B cell (primary cell): ENCODE results near the gene ITGA3. TPM values are rescaled to one million over a fixed set of nuclear protein-coding genes. Genes with fewer than 3 reads are reported as not detected.

ENCODE experiments used
- ATAC-seq: fragments of 200-7000 bp; cut with Tn5 transposase; one replicate; pipeline ENCODE4 v1.10.0; 2021; ENCODE audit warnings: low read depth, mild to moderate bottlenecking, moderate number of reproducible peaks, moderate library complexity
- CTCF ChIA-PET: fragments of 350-600 bp; sonication (Branson Sonifier 250); formaldehyde crosslinking; loops from one replicate; lab custom pipeline; 2021; ENCODE audit warnings: antibody characterized with exemption, inconsistent platforms; lab: Charles Lee
- POLR2A ChIA-PET: fragments of 350-600 bp; sonication (Branson Sonifier 250); formaldehyde crosslinking; loops from one replicate; lab custom pipeline; 2021; ENCODE audit warnings: antibody characterized with exemption; lab: Charles Lee
- DNase-seq: peaks from one replicate; pipeline ENCODE4 v3.0.0; 2013
- H2AFZ ChIP-seq: 2 replicates; pipeline ENCODE4 v1.6.1; 2012; ENCODE audit warnings: mild to moderate bottlenecking, low read depth, low read length; ENCODE audit not compliant: insufficient read depth, poor library complexity, severe bottlenecking
- H3K27ac ChIP-seq, 2 donors: 1 replicate in 1 of 2; 2 replicates in 1 of 2; pipeline ENCODE4 v1.5.1; 2012 to 2013; ENCODE audit warnings: low read length in 2 of 2, mild to moderate bottlenecking in 2 of 2, moderate library complexity in 1 of 2
- H3K27me3 ChIP-seq, 4 experiments: fragments of 200-600 bp in 1 of 4; sonication (generic) in 1 of 4; replicated peaks in 1 of 4; 1 replicate in 2 of 4; 2 replicates in 2 of 4; pipeline versions ENCODE4 v1.6.1 to v1.7.0; 2013 to 2016; ENCODE audit warnings: low read length in 3 of 4, mild to moderate bottlenecking in 2 of 4, mixed read lengths in 1 of 4, moderate library complexity in 1 of 4; ENCODE audit not compliant: insufficient read depth in 4 of 4, control insufficient read depth in 3 of 4; ENCODE audit errors: control extremely low read depth in 1 of 4
- H3K36me3 ChIP-seq, 2 experiments: replicated peaks in 1 of 2; 1 replicate in 1 of 2; 2 replicates in 1 of 2; pipeline versions ENCODE4 v1.6.1 to v1.7.1; 2013; ENCODE audit warnings: low read length in 1 of 2; ENCODE audit not compliant: insufficient read depth in 2 of 2, control insufficient read depth in 1 of 2; ENCODE audit errors: control extremely low read depth in 1 of 2, extremely low read depth in 1 of 2
- H3K4me1 ChIP-seq, 2 donors: fragments of 200-600 bp in 1 of 2; sonication (generic) in 1 of 2; 1 replicate in 1 of 2; 2 replicates in 1 of 2; pipeline versions ENCODE4 v1.5.1 to v1.6.1; 2013 to 2017; ENCODE audit warnings: low read length in 2 of 2; ENCODE audit not compliant: control insufficient read depth in 2 of 2, insufficient read depth in 2 of 2
- H3K4me2 ChIP-seq: replicated peaks from 2 replicates; pipeline ENCODE3; 2012; ENCODE audit warnings: mild to moderate bottlenecking, low read depth, low read length; ENCODE audit not compliant: poor library complexity, severe bottlenecking
- H3K4me3 ChIP-seq, 5 experiments: fragments of 200-600 bp in 1 of 5; sonication (generic) in 1 of 5; 1 replicate in 3 of 5; 2 replicates in 2 of 5; pipeline versions ENCODE4 v1.5.1 to v1.7.0; 2011 to 2016; ENCODE audit warnings: low read length in 4 of 5, mild to moderate bottlenecking in 4 of 5, low read depth in 2 of 5, control low read depth in 1 of 5, moderate library complexity in 1 of 5; ENCODE audit not compliant: insufficient read depth in 1 of 5; ENCODE audit errors: control extremely low read depth in 1 of 5, extremely low read depth in 1 of 5
- H3K79me2 ChIP-seq: fragments of 200-600 bp; sonication (generic); one replicate; pipeline ENCODE4 v1.6.0; 2016; ENCODE audit warnings: low read length; ENCODE audit not compliant: control insufficient read depth, insufficient read depth
- H3K9ac ChIP-seq: fragments of 200-600 bp; sonication (generic); 2 replicates; pipeline ENCODE4 v1.6.1; 2017; ENCODE audit warnings: mild to moderate bottlenecking, low read length, moderate library complexity
- H3K9me3 ChIP-seq, 3 donors: one replicate each; pipeline versions ENCODE4 v1.6.1 to v1.7.1; 2013; ENCODE audit warnings: low read length in 2 of 3; ENCODE audit not compliant: control insufficient read depth in 2 of 3, insufficient read depth in 1 of 3; ENCODE audit errors: control extremely low read depth in 1 of 3
- H4K20me1 ChIP-seq: 2 replicates; pipeline ENCODE4 v1.6.0; 2012; ENCODE audit warnings: mild to moderate bottlenecking, low read length; ENCODE audit not compliant: insufficient read depth, control insufficient read depth, poor library complexity, severe bottlenecking
- H3K27ac Mint-ChIP-seq: one replicate; pipeline ENCODE4 v1.8.0; 2021; ENCODE audit warnings: mixed read lengths
- H3K27me3 Mint-ChIP-seq: one replicate; pipeline ENCODE4 v1.8.0; 2021; ENCODE audit warnings: mixed read lengths
- H3K4me1 Mint-ChIP-seq: one replicate; pipeline ENCODE4 v1.8.0; 2021; ENCODE audit warnings: mixed read lengths
- H3K4me3 Mint-ChIP-seq: one replicate; pipeline ENCODE4 v1.8.0; 2021; ENCODE audit warnings: mixed read lengths
- H3K9me3 Mint-ChIP-seq: one replicate; pipeline ENCODE4 v1.8.0; 2022; ENCODE audit warnings: mixed read lengths; ENCODE audit not compliant: insufficient read depth
- EZH2 ChIP-seq: IDR thresholded peaks from 2 replicates; pipeline ENCODE4 v1.6.1; 2012; ENCODE audit warnings: borderline replicate concordance, low read depth, mild to moderate bottlenecking, moderate library complexity, low read length; ENCODE audit not compliant: insufficient read depth, poor library complexity, severe bottlenecking
- WGBS: methylation state at CpG from one replicate; pipeline ENCODE4 v1.1.5; 2013; ENCODE audit warnings: missing lambda C conversion rate; ENCODE audit not compliant: insufficient coverage; 5-methylcytosine and 5-hydroxymethylcytosine counted together
- intact Hi-C: fragments of 100-400 bp; cut with micrococcal nuclease; formaldehyde crosslinking; loops from one replicate; pipeline ENCODE4 v1.10.0; 2022
- polyA plus RNA-seq: library from polyadenylated mRNA; depleted of rRNA; stranded (reverse); fragments of >200 nt; gene quantifications from 2 replicates; pipeline ENCODE4 v1.2.3, GENCODE V29; 2012
- total RNA-seq, 2 donors: library from RNA; stranded (reverse); fragments of 120-200 nt in 1 of 2; gene quantifications; 1 replicate in 1 of 2; 2 replicates in 1 of 2; pipeline versions ENCODE4 v1.2.3 to v1.2.4, GENCODE V29; 2013 to 2022
- TF ChIP-seq, protein P1 (sequence below): fragments of 200-600 bp; IDR thresholded peaks from one replicate; pipeline ENCODE4 v1.8.0; 2022; ENCODE audit warnings: antibody characterized with exemption, mild to moderate bottlenecking

ITGA3 gene
- total and polyA plus RNA-seq, 2 donors (not counting 1 experiment from before 2014, with no cell fraction given) = 11.9 to 13.3 TPM

DNA sequence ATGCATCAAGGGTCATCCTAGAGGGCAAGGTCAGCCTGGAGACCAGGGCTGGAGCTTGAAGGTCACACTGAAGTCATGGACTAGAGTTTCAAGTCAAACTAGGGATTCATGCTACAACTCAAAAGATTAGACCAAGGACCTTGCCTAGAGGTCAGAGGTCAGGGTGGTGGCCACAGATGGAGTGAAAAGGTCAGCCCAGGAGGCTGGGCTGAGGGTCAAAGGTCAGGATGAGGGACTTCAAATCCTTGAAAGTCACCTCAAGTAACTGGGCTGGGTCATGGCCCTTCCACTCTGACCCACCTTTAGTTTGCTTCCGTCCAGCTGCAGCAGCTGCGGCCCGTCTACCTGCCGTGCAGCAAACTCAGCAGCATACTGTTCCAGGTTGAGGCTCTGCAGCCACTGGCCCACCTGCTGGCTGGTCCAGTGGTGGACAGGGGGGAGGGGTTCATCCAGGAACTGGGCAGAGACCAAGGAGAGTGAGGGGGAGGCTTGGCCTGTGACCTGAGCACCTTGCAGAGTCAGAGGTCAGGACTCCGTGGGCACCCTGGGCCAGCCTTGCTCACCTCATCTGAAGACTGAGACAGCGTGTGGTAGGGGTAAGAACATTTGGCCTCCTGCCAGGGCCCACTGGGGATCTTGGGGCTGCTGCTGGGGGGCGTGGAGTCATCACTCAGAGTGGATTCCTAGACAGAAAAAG lies 57.9 kb downstream of the ITGA3 start:
- Histone ChIP-seq H3K4me2 (no peak overlapping the region), H3K27ac (no peak overlapping the region), H3K9ac (no peak overlapping the region), H3K4me1 (peaks cover 10 to 20% of the 10 kb centered on the region in 2 donors), H2AFZ (no peak overlapping the region), H3K9me3 (no peaks in the 10 kb centered on the region), H3K27me3 (peaks cover 0 to 39% (median 15%) of the 10 kb centered on the region in 4 experiments), H3K4me3 (no peak overlapping the region), H3K36me3 (peaks cover 0 to 13% of the 10 kb centered on the region in 2 experiments), H4K20me1 (no peaks in the 10 kb centered on the region), H3K79me2 (no peaks in the 10 kb centered on the region)
- no peak for TF ChIP-seq EZH2
- TF ChIP-seq, protein P1, sequence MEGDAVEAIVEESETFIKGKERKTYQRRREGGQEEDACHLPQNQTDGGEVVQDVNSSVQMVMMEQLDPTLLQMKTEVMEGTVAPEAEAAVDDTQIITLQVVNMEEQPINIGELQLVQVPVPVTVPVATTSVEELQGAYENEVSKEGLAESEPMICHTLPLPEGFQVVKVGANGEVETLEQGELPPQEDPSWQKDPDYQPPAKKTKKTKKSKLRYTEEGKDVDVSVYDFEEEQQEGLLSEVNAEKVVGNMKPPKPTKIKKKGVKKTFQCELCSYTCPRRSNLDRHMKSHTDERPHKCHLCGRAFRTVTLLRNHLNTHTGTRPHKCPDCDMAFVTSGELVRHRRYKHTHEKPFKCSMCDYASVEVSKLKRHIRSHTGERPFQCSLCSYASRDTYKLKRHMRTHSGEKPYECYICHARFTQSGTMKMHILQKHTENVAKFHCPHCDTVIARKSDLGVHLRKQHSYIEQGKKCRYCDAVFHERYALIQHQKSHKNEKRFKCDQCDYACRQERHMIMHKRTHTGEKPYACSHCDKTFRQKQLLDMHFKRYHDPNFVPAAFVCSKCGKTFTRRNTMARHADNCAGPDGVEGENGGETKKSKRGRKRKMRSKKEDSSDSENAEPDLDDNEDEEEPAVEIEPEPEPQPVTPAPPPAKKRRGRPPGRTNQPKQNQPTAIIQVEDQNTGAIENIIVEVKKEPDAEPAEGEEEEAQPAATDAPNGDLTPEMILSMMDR = no peak
- POLR2A ChIA-PET = no interaction called here
- intact Hi-C loops = loop anchor here (2.0 kb wide), 1 partner anchor 47 kb away; no protein-coding TSS in a partner anchor
- ATAC-seq = no peak
- Mint-ChIP-seq H3K27ac (no peak overlapping the region), H3K4me3 (no peak overlapping the region), H3K4me1 (peaks cover 14% of the 10 kb centered on the region), H3K27me3 (peaks cover 35% of the 10 kb centered on the region), H3K9me3 (no peaks in the 10 kb centered on the region)
- no peak for DNase-seq
- CTCF ChIA-PET = interaction anchor here (0.9 to 6.8 kb wide), 12 partner anchors 9 to 184 kb away, joined by 3 to 48 read pairs (median 4); no protein-coding TSS in a partner anchor
- 95% methylated on average over 5 of the region's 7 CpGs for WGBS

DNA sequence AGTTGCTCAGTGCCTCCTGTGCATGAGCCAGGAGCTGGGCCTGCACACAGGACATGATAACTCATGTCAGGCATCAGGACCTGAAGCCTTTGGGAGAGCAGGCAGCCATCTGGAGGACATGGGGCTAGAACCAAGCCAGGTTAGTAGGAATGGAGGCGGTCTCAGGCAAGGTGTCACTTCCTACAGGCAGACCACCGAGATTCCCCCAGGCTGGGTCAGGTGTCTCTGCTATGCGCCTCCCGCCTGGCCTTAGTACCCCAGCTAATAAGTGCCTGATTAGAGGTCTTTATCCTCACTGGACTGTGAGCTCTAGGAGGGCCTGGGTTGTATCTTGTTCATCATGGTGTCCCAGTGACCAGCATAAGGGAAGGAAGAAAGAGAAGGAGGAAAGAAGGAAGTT lies 58.5 kb downstream of the ITGA3 start:
- Mint-ChIP-seq H3K27ac (no peak overlapping the region), H3K4me3 (no peak overlapping the region), H3K4me1 (peaks cover 14% of the 10 kb centered on the region), H3K27me3 (peaks cover 40% of the 10 kb centered on the region), H3K9me3 (no peaks in the 10 kb centered on the region)
- Histone ChIP-seq H4K20me1 (no peaks in the 10 kb centered on the region), H3K27ac (no peak overlapping the region), H2AFZ (no peak overlapping the region), H3K4me3 (no peak overlapping the region), H3K4me2 (no peak overlapping the region), H3K4me1 (peaks cover 10 to 20% of the 10 kb centered on the region in 2 donors), H3K9ac (no peak overlapping the region), H3K79me2 (no peaks in the 10 kb centered on the region), H3K9me3 (no peaks in the 10 kb centered on the region), H3K27me3 (peaks cover 0 to 42% (median 16%) of the 10 kb centered on the region in 4 experiments), H3K36me3 (peaks cover 0 to 7% of the 10 kb centered on the region in 2 experiments)
- ChIA-PET POLR2A (no interaction called here), CTCF (interaction anchor here (0.6 to 6.8 kb wide), 16 partner anchors 8 to 183 kb away, joined by 3 to 48 read pairs (median 4); no protein-coding TSS in a partner anchor)
- intact Hi-C loops = loop anchor here (2.0 kb wide), 1 partner anchor 46 kb away; no protein-coding TSS in a partner anchor
- 74% methylated on average over 3 of the region's 4 CpGs for WGBS
- no peak for TF ChIP-seq EZH2
- TF ChIP-seq, protein P1 = no peak
- DNase-seq (no peak), ATAC-seq (no peak)
